GM12878 (cell line): ENCODE measurements around the gene SLC35F6. TPM values are rescaled to one million over a fixed set of nuclear protein-coding genes. Genes with fewer than 3 reads are reported as not detected.

Experiments
- ATF2 ChIP-seq: IDR thresholded peaks from 2 replicates; pipeline ENCODE4 v1.6.1; 2012; ENCODE audit warnings: low read length, inconsistent platforms
- BACH1 ChIP-seq: fragments of 450-650 bp; IDR thresholded peaks from 2 replicates; pipeline ENCODE4 v1.6.1; 2017; ENCODE audit warnings: mild to moderate bottlenecking, borderline replicate concordance
- BCLAF1 ChIP-seq: fragments of 450-650 bp; IDR thresholded peaks from 2 replicates; pipeline ENCODE4 v1.6.1; 2017; ENCODE audit warnings: antibody characterized with exemption, mild to moderate bottlenecking, moderate library complexity
- BMI1 ChIP-seq: fragments of 450-650 bp; IDR thresholded peaks from 2 replicates; pipeline ENCODE4 v1.6.1; 2016; ENCODE audit warnings: mild to moderate bottlenecking, moderate library complexity, borderline replicate concordance
- CBFB ChIP-seq: IDR thresholded peaks from 2 replicates; pipeline ENCODE4 v1.6.1; 2016; ENCODE audit warnings: antibody characterized with exemption, low read depth
- E2F4 ChIP-seq: IDR thresholded peaks from 2 replicates; pipeline ENCODE4 v1.6.1; 2012; ENCODE audit warnings: low read depth, low read length, improper control_type of control experiment
- FOXK2 ChIP-seq: fragments of 450-650 bp; IDR thresholded peaks from 2 replicates; pipeline ENCODE4 v1.6.1; 2017; ENCODE audit warnings: mild to moderate bottlenecking, moderate library complexity
- FOXM1 ChIP-seq: IDR thresholded peaks from 2 replicates; pipeline ENCODE4 v1.6.1; 2012; ENCODE audit warnings: low read depth, mild to moderate bottlenecking, inconsistent platforms, low read length, moderate library complexity
- IRF4 ChIP-seq: IDR thresholded peaks from 2 replicates; pipeline ENCODE4 v1.6.1; 2011; ENCODE audit warnings: low read depth, low read length
- IRF5 ChIP-seq: fragments of 450-650 bp; IDR thresholded peaks from 2 replicates; pipeline ENCODE4 v1.6.1; 2017; ENCODE audit warnings: borderline replicate concordance
- JUNB ChIP-seq: IDR thresholded peaks from 2 replicates; pipeline ENCODE4 v1.6.1; 2016; ENCODE audit warnings: antibody characterized with exemption, mild to moderate bottlenecking
- KAT2A ChIP-seq: conservative IDR thresholded peaks from 2 replicates; pipeline ENCODE4 v1.6.1; 2011; ENCODE audit warnings: low read depth, low read length; ENCODE audit not compliant: control insufficient read depth
- KLF5 ChIP-seq: fragments of 450-650 bp; IDR thresholded peaks from 2 replicates; pipeline ENCODE4 v1.6.1; 2014; ENCODE audit warnings: mild to moderate bottlenecking; ENCODE audit not compliant: partially characterized antibody
- LARP7 ChIP-seq: fragments of 450-650 bp; IDR thresholded peaks from 2 replicates; pipeline ENCODE4 v1.6.1; 2017; ENCODE audit warnings: mild to moderate bottlenecking
- MTA2 ChIP-seq: fragments of 450-650 bp; IDR thresholded peaks from 2 replicates; pipeline ENCODE4 v1.6.1; 2016; ENCODE audit warnings: low read depth, mild to moderate bottlenecking, moderate library complexity
- NR2C2 ChIP-seq: IDR thresholded peaks from 2 replicates; pipeline ENCODE4 v1.6.1; 2011; ENCODE audit warnings: borderline replicate concordance, low read depth; ENCODE audit not compliant: control insufficient read depth, insufficient read length
- POU2F2 ChIP-seq: IDR thresholded peaks from 3 replicates; pipeline ENCODE4 v1.6.1; 2011; ENCODE audit warnings: low read depth, mild to moderate bottlenecking, low read length, borderline replicate concordance
- RAD21 ChIP-seq: IDR thresholded peaks from 2 replicates; pipeline ENCODE4 v1.6.1; 2011; ENCODE audit warnings: mild to moderate bottlenecking, low read depth, low read length, moderate library complexity; ENCODE audit not compliant: insufficient read depth
- RB1 ChIP-seq: fragments of 450-650 bp; formaldehyde crosslinking; IDR thresholded peaks from 2 replicates; pipeline ENCODE4 v1.6.1; 2017; ENCODE audit warnings: mild to moderate bottlenecking, borderline replicate concordance
- SIX5 ChIP-seq: IDR thresholded peaks from 2 replicates; pipeline ENCODE4 v1.6.1; 2011; ENCODE audit warnings: mild to moderate bottlenecking, low read depth, low read length, moderate library complexity; ENCODE audit not compliant: severe bottlenecking
- SMAD5 ChIP-seq: IDR thresholded peaks from 2 replicates; pipeline ENCODE4 v1.6.1; 2016; ENCODE audit warnings: antibody characterized with exemption, low read depth
- SREBF2 ChIP-seq: IDR thresholded peaks from 2 replicates; pipeline ENCODE4 v1.6.1; 2012; ENCODE audit warnings: mild to moderate bottlenecking, low read length
- STAT3 ChIP-seq: IDR thresholded peaks from 2 replicates; pipeline ENCODE4 v1.6.1; 2011; ENCODE audit warnings: low read depth, low read length, improper control_type of control experiment
- SUZ12 ChIP-seq: fragments of 200-600 bp; sonication (generic); IDR thresholded peaks from one replicate; pipeline ENCODE4 v1.6.1; 2018; ENCODE audit warnings: antibody characterized with exemption, mild to moderate bottlenecking; ENCODE audit not compliant: unreplicated experiment
- YBX1 ChIP-seq: fragments of 450-650 bp; IDR thresholded peaks from 2 replicates; pipeline ENCODE4 v1.6.1; 2016; ENCODE audit warnings: antibody characterized with exemption
- ZZZ3 ChIP-seq: IDR thresholded peaks from 2 replicates; pipeline ENCODE4 v1.6.1; 2011; ENCODE audit warnings: low read depth; ENCODE audit not compliant: control insufficient read depth, insufficient read length
- polyA plus RNA-seq, 11 experiments: library from polyadenylated mRNA; depleted of rRNA in 4 of 11; unstranded in 6 of 11; stranded (reverse) in 5 of 11; fragments of >200 nt; fragmentation: Nextera tagmentation in 4 of 11; fragmentation: Illumina TruSeq in 1 of 11; extraction: Ambion mirVana in 4 of 11; extraction: Trizol in 1 of 11; gene quantifications; 1 replicate in 1 of 11; 2 replicates in 10 of 11; pipeline versions ENCODE4 v1.2.1 to v1.2.3, GENCODE V29; 2011 to 2016; ENCODE audit warnings: inconsistent platforms in 2 of 11, missing spikeins in 2 of 11, low read depth in 1 of 11
- total RNA-seq, 4 experiments: library from RNA; depleted of rRNA in 3 of 4; stranded (reverse); fragments of >200 nt in 3 of 4; fragmentation: Illumina TruSeq in 1 of 4; extraction: Trizol in 1 of 4; gene quantifications; 2 replicates each; pipeline versions ENCODE4 v1.2.1 to v1.2.3, GENCODE V29; 2013 to 2021

SLC35F6 gene
- total and polyA plus RNA-seq, 10 of the 15 experiments (the other 5 are each of a cell fraction or from before 2014, with no cell fraction given) = 4.0 to 10.5 (median 8.0) TPM

- TF ChIP-seq RB1 (no peak), ZZZ3 (no peak), FOXM1 (no peak), STAT3 (no peak), SUZ12 (no peak), SREBF2 (no peak), SIX5 (no peak), CBFB (0 out of 2 replicates have a peak, but pooled peaks have one; percentile 29), BMI1 (no peak), KLF5 (no peak), IRF5 (no peak), ATF2 (no peak), NR2C2 (no peak), FOXK2 (no peak), MTA2 (no peak), BCLAF1 (no peak), KAT2A (no peak), SMAD5 (0 out of 2 replicates have a peak, but pooled peaks have one; percentile 52), JUNB (no peak), POU2F2 (peak; percentile 37; the same call in 1 of the 3 replicates), E2F4 (peak; percentile 23; the same call in 1 of the 2 replicates), BACH1 (0 out of 2 replicates have a peak, but pooled peaks have one; percentile 45), RAD21 (no peak), IRF4 (no peak), YBX1 (no peak), LARP7 (peak; percentile 56)
Measured at GRCh38 chr2:26764078-26764887, at the start of gene SLC35F6 (continued).
